ENCODE data around the gene C17orf75. TPM values are rescaled to one million over a fixed set of nuclear protein-coding genes. Genes with fewer than 3 reads are reported as not detected.

The C17orf75 gene
- total and polyA plus RNA-seq, 4 donors: 8.5 to 23.4 (median 15.3) TPM

- Histone ChIP-seq H3K9ac (ENCODE audit: insufficient read depth in 1 of 2, low read length in 2 of 2) (no peak overlapping the region), H3K27me3 (ENCODE audit: control insufficient read depth in 3 of 3, insufficient read depth in 3 of 3, low read length in 2 of 3) (no peaks in the 10 kb centered on the region), H3K9me3 (ENCODE audit: control insufficient read depth in 4 of 4, insufficient read depth in 3 of 4, low read length in 3 of 4) (no peaks in the 10 kb centered on the region), H3K4me1 (ENCODE audit: control insufficient read depth in 5 of 5, insufficient read depth in 5 of 5, low read length in 5 of 5) (peaks cover 0 to 4% (median 0%) of the 10 kb centered on the region in 5 donors), H3K36me3 (ENCODE audit: control insufficient read depth in 4 of 4, insufficient read depth in 4 of 4, low read length in 4 of 4) (peaks cover 7 to 21% (median 13%) of the 10 kb centered on the region in 4 donors), H3K27ac (ENCODE audit: low read depth in 1 of 2, low read length in 1 of 2) (no peak overlapping the region), H3K4me3 (no peak overlapping the region)
- TF ChIP-seq, protein P1, sequence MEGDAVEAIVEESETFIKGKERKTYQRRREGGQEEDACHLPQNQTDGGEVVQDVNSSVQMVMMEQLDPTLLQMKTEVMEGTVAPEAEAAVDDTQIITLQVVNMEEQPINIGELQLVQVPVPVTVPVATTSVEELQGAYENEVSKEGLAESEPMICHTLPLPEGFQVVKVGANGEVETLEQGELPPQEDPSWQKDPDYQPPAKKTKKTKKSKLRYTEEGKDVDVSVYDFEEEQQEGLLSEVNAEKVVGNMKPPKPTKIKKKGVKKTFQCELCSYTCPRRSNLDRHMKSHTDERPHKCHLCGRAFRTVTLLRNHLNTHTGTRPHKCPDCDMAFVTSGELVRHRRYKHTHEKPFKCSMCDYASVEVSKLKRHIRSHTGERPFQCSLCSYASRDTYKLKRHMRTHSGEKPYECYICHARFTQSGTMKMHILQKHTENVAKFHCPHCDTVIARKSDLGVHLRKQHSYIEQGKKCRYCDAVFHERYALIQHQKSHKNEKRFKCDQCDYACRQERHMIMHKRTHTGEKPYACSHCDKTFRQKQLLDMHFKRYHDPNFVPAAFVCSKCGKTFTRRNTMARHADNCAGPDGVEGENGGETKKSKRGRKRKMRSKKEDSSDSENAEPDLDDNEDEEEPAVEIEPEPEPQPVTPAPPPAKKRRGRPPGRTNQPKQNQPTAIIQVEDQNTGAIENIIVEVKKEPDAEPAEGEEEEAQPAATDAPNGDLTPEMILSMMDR (IDR thresholded peaks at IDR 0.05; ENCODE audit: control extremely low read depth, extremely low read depth): no peak
- no peak for DNase-seq
- no peak for ATAC-seq (ENCODE audit: insufficient read depth, low FRiP score)
- 97 to 98% methylated on average over 5 of the region's 5 CpGs for WGBS, 2 donors
Measured at GRCh38 chr17:32382526-32383223, 40.7 kb upstream of the C17orf75 start.

DNA sequence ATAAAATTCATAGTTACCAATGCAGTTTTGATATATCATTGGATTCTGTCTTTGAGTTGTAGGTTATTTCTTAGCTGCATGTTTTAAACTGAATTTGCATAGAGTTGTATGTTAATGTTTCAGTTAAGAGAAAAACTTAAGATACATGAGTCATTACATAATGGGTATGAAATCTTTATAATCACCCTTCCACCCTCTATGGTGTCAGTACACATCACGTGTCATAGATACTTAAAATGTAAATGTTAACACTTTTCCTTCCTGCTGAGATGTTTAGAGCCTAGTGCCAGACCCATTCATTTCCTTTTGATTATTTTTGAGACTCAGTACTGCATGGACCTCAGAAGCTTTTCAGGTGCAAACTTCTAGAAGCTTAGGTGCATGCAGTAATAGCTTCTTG, 28.5 kb upstream of the C17orf75 start:
- WGBS, 2 donors: 51 to 64% methylated on average over 1 of the region's 1 CpG
- Histone ChIP-seq H3K4me1 (ENCODE audit: control insufficient read depth in 5 of 5, insufficient read depth in 5 of 5, low read length in 5 of 5) (no peaks in the 10 kb centered on the region), H3K9ac (ENCODE audit: insufficient read depth in 1 of 2, low read length in 2 of 2) (no peak overlapping the region), H3K27me3 (ENCODE audit: control insufficient read depth in 3 of 3, insufficient read depth in 3 of 3, low read length in 2 of 3) (no peaks in the 10 kb centered on the region), H3K4me3 (no peak overlapping the region), H3K36me3 (ENCODE audit: control insufficient read depth in 4 of 4, insufficient read depth in 4 of 4, low read length in 4 of 4) (peaks cover 24 to 74% (median 46%) of the 10 kb centered on the region in 4 donors), H3K27ac (ENCODE audit: low read depth in 1 of 2, low read length in 1 of 2) (no peak overlapping the region), H3K9me3 (ENCODE audit: control insufficient read depth in 4 of 4, insufficient read depth in 3 of 4, low read length in 3 of 4) (no peaks in the 10 kb centered on the region)
- TF ChIP-seq, protein P1 (IDR thresholded peaks at IDR 0.05; ENCODE audit: control extremely low read depth, extremely low read depth): no peak
- no peak for DNase-seq
- no peak for ATAC-seq (ENCODE audit: insufficient read depth, low FRiP score)

GRCh38 chr17:32361270-32361669, 19.3 kb upstream of the C17orf75 start:
- DNase-seq (no peak), ATAC-seq (ENCODE audit: insufficient read depth, low FRiP score) (no peak)
- H3K9ac ChIP-seq (ENCODE audit: insufficient read depth in 1 of 2, low read length in 2 of 2): no peak overlapping the region
- WGBS, 2 donors: 81 to 84% methylated on average over 1 of the region's 1 CpG
- peaks cover 33 to 67% (median 48%) of the 10 kb centered on the region in 4 donors for H3K36me3 ChIP-seq (ENCODE audit: control insufficient read depth in 4 of 4, insufficient read depth in 4 of 4, low read length in 4 of 4)
- no peaks in the 10 kb centered on the region for H3K9me3 ChIP-seq (ENCODE audit: control insufficient read depth in 4 of 4, insufficient read depth in 3 of 4, low read length in 3 of 4)
- no peak overlapping the region for H3K4me3 ChIP-seq
- H3K27ac ChIP-seq (ENCODE audit: low read depth in 1 of 2, low read length in 1 of 2): no peak overlapping the region
- no peaks in the 10 kb centered on the region for H3K27me3 ChIP-seq (ENCODE audit: control insufficient read depth in 3 of 3, insufficient read depth in 3 of 3, low read length in 2 of 3)
- peaks cover 0 to 1% (median 0%) of the 10 kb centered on the region in 5 donors for H3K4me1 ChIP-seq (ENCODE audit: control insufficient read depth in 5 of 5, insufficient read depth in 5 of 5, low read length in 5 of 5)
- TF ChIP-seq, protein P1 (IDR thresholded peaks at IDR 0.05; ENCODE audit: control extremely low read depth, extremely low read depth): no peak

Data from lung (tissue), 12 donors.